ENCODE results near the gene HSFX1. TPM values are rescaled to one million over a fixed set of nuclear protein-coding genes. Genes with fewer than 3 reads are reported as not detected.

HSFX1 gene
- total and polyA plus RNA-seq, 2 of the 8 experiments (the other 6 are each of a cell fraction or from before 2014, with no cell fraction given): 0.42 to 0.63 TPM

GRCh38 chrX:149807747-149808458 is 34.0 kb downstream of the HSFX1 start:
- FAIRE-seq (no peak), DNase-seq (ENCODE audit: low read depth in 1 of 2, low spot score in 2 of 2) (no peak)
- H3K9ac ChIP-seq (replicated peaks in 1 of 4; ENCODE audit: extremely low read depth in 1 of 4, low read depth in 3 of 4, low read length in 3 of 4): no peak overlapping the region
- no peak overlapping the region for H2AK5ac ChIP-seq (ENCODE audit: low read depth, low read length)
- no peak overlapping the region for H2BK12ac ChIP-seq (ENCODE audit: low read depth, low read length)
- no peak overlapping the region for H4K5ac ChIP-seq (ENCODE audit: insufficient read length, low read depth, low read length)
- H2AFZ ChIP-seq (ENCODE audit: low read length): no peak overlapping the region
- peaks cover 0 to 2% (median 0%) of the 10 kb centered on the region in 4 experiments; a peak in 2 of 7 replicates for H3K4me1 ChIP-seq (replicated peaks in 1 of 4; ENCODE audit: control insufficient read depth in 3 of 4, insufficient read depth in 4 of 4, low read length in 3 of 4)
- H3K23ac ChIP-seq (ENCODE audit: insufficient read length): no peak overlapping the region
- H3K14ac ChIP-seq (ENCODE audit: insufficient read length): no peak overlapping the region
- no peaks in the 10 kb centered on the region for H3K9me3 ChIP-seq (ENCODE audit: insufficient read depth in 2 of 2, low read depth in 1 of 2, low read length in 1 of 2)
- H3K79me1 ChIP-seq (ENCODE audit: low read depth, low read length): no peaks in the 10 kb centered on the region
- no peak overlapping the region for H3K18ac ChIP-seq (ENCODE audit: extremely low read depth, low read length)
- H4K8ac ChIP-seq (ENCODE audit: extremely low read depth, insufficient read depth, low read length): no peak overlapping the region
- H3K36me3 ChIP-seq (ENCODE audit: control insufficient read depth in 2 of 4, insufficient read depth in 4 of 4, low read length in 3 of 4): no peaks in the 10 kb centered on the region
- no peak overlapping the region for H3K56ac ChIP-seq (replicated peaks; ENCODE audit: insufficient read length, low read depth, low read length)
- H2BK120ac ChIP-seq (replicated peaks; ENCODE audit: low read depth, low read length): no peak overlapping the region
- no peak overlapping the region for H2BK20ac ChIP-seq (ENCODE audit: low read length)
- POLR2A ChIA-PET (ENCODE audit: partially characterized antibody): no interaction called here
- no peak overlapping the region for H2BK15ac ChIP-seq (ENCODE audit: low read length)
- no peak overlapping the region for H3K4ac ChIP-seq (replicated peaks; ENCODE audit: insufficient read length, low read depth, low read length)
- no peak overlapping the region for H3K4me2 ChIP-seq (ENCODE audit: insufficient read depth in 1 of 2, low read depth in 2 of 2, low read length in 2 of 2)
- H3K27ac ChIP-seq (ENCODE audit: low read depth, low read length): no peak overlapping the region
- no peak overlapping the region for H3K4me3 ChIP-seq (ENCODE audit: extremely low read depth in 1 of 4, insufficient read depth in 2 of 4, low read depth in 3 of 4, low read length in 4 of 4)
- H3K23me2 ChIP-seq (ENCODE audit: low read depth, low read length): no peaks in the 10 kb centered on the region
- H2BK5ac ChIP-seq (ENCODE audit: low read depth, low read length): no peak overlapping the region
- WGBS, 2 experiments (ENCODE audit: extremely low coverage in 1 of 2, insufficient coverage in 1 of 2, insufficient read length in 1 of 2, insufficient replicate concordance in 2 of 2, low coverage in 1 of 2, low lambda C conversion rate in 2 of 2, missing lambda C conversion rate in 1 of 2): 94% methylated on average over 3 of the region's 12 CpGs; no CpG with 5 or more reads in 1 of the 2 experiments
- H4K91ac ChIP-seq (replicated peaks; ENCODE audit: insufficient read length, low read length): no peak overlapping the region
- H3K79me2 ChIP-seq (ENCODE audit: control insufficient read depth in 1 of 2, insufficient read depth in 2 of 2, low read length in 2 of 2): no peaks in the 10 kb centered on the region
- H3K27me3 ChIP-seq (replicated peaks in 1 of 4; ENCODE audit: control insufficient read depth in 3 of 4, extremely low read depth in 1 of 4, insufficient read depth in 3 of 4, low read length in 3 of 4): no peaks in the 10 kb centered on the region
- CTCF ChIA-PET (ENCODE audit: partially characterized antibody): no interaction called here
- no peaks in the 10 kb centered on the region for H4K20me1 ChIP-seq (replicated peaks in 1 of 2; ENCODE audit: control insufficient read depth in 1 of 2, insufficient read depth in 2 of 2, low read length in 2 of 2)
- TF ChIP-seq KDM5A (IDR thresholded peaks at IDR 0.05; ENCODE audit: low read length) (no peak), JUND (IDR thresholded peaks at IDR 0.05; ENCODE audit: low read length) (no peak), ATF2 (IDR thresholded peaks at IDR 0.05; ENCODE audit: low read length) (no peak), KDM1A (IDR thresholded peaks at IDR 0.05; ENCODE audit: borderline replicate concordance, low read length) (no peak), SP4 (IDR thresholded peaks at IDR 0.05; ENCODE audit: low read length) (no peak), KDM4A (IDR thresholded peaks at IDR 0.05; ENCODE audit: low read depth, low read length, severe bottlenecking) (no peak), BCL11A (IDR thresholded peaks at IDR 0.05; ENCODE audit: low read depth in 2 of 2, low read length in 2 of 2) (no peak), EGR1 (IDR thresholded peaks at IDR 0.05; ENCODE audit: borderline replicate concordance, low read depth, low read length) (no peak), SP1 (IDR thresholded peaks at IDR 0.05; ENCODE audit: low read depth, low read length) (no peak), TCF12 (IDR thresholded peaks at IDR 0.05; ENCODE audit: low read depth, low read length) (no peak), MAFK (IDR thresholded peaks at IDR 0.05; ENCODE audit: low read depth, low read length) (no peak), YY1 (IDR thresholded peaks at IDR 0.05; ENCODE audit: low read depth, low read length) (no peak)
